Endothelial cell of umbilical vein (primary cell): ENCODE measurements around the gene WRNIP1.

Experiments
- CTCF ChIP-seq, 2 donors: IDR thresholded peaks; 1 replicate in 1 of 2; 2 replicates in 1 of 2; pipeline ENCODE4 v1.5.1; 2011; ENCODE audit warnings: low read length in 2 of 2, mild to moderate bottlenecking in 2 of 2, moderate library complexity in 2 of 2, control low read depth in 1 of 2, inconsistent platforms in 1 of 2, low read depth in 1 of 2; ENCODE audit not compliant: insufficient read depth in 1 of 2; ENCODE audit errors: extremely low read depth in 1 of 2
- EZH2 ChIP-seq: IDR thresholded peaks from 2 replicates; pipeline ENCODE4 v1.6.1; 2012; ENCODE audit warnings: borderline replicate concordance, low read depth, mild to moderate bottlenecking, moderate library complexity, low read length, inconsistent platforms; ENCODE audit not compliant: severe bottlenecking
- MYC ChIP-seq: IDR thresholded peaks from one replicate; pipeline ENCODE4 v1.6.1; 2011; ENCODE audit warnings: mild to moderate bottlenecking, low read depth, low read length
- POLR2A ChIP-seq: IDR thresholded peaks from 2 replicates; pipeline ENCODE4 v1.6.1; 2012; ENCODE audit warnings: low read depth, mild to moderate bottlenecking, control low read depth, low read length

GRCh38 chr6:2765896-2766766 is 938 bp downstream of the WRNIP1 start:
- TF ChIP-seq CTCF (IDR thresholded peaks at IDR 0.05; ENCODE audit: extremely low read depth in 1 of 2, insufficient read depth in 1 of 2, low read depth in 1 of 2, low read length in 2 of 2) (no peak), EZH2 (no peak), POLR2A (no peak), MYC (no peak)
